OCI-LY1 (cell line): Measurements from ENCODE around the gene MET.

Source experiments
- H2AFZ ChIP-seq: fragments of 200-600 bp; sonication (generic), shearing (Covaris generic); 2 replicates; pipeline ENCODE4 v1.6.0; 2014; ENCODE audit warnings: antibody characterized with exemption, mild to moderate bottlenecking, low read length
- H3F3A ChIP-seq: fragments of 200-600 bp; sonication (generic), shearing (Covaris generic); 2 replicates; pipeline ENCODE4 v1.6.0; 2014; ENCODE audit warnings: mild to moderate bottlenecking, antibody characterized with exemption, low read length, moderate library complexity; ENCODE audit not compliant: insufficient read depth
- H3K27ac ChIP-seq: fragments of 200-600 bp; sonication (generic); 2 replicates; pipeline ENCODE4 v1.5.1; 2014; ENCODE audit warnings: low read length, mixed run types, mild to moderate bottlenecking, low read depth; ENCODE audit not compliant: poor library complexity, severe bottlenecking
- H3K27me3 ChIP-seq: fragments of 200-600 bp; sonication (generic); 2 replicates; pipeline ENCODE4 v1.6.0; 2014; ENCODE audit warnings: antibody characterized with exemption, mild to moderate bottlenecking, low read length, moderate library complexity; ENCODE audit not compliant: insufficient read depth
- H3K36me3 ChIP-seq: fragments of 200-600 bp; sonication (generic); 2 replicates; pipeline ENCODE4 v1.6.1; 2014; ENCODE audit warnings: mild to moderate bottlenecking, antibody characterized with exemption, low read length, moderate library complexity, mixed read lengths; ENCODE audit not compliant: insufficient read depth
- H3K4me1 ChIP-seq: fragments of 200-600 bp; sonication (generic); 2 replicates; pipeline ENCODE4 v1.5.1; 2014; ENCODE audit warnings: mild to moderate bottlenecking, low read length, moderate library complexity; ENCODE audit not compliant: insufficient read depth, severe bottlenecking
- H3K4me2 ChIP-seq: fragments of 200-600 bp; sonication (generic), shearing (Covaris generic); 2 replicates; pipeline ENCODE4 v1.6.1; 2014; ENCODE audit warnings: low read length
- H3K4me3 ChIP-seq: fragments of 200-600 bp; sonication (generic); 2 replicates; pipeline ENCODE4 v1.5.1; 2014; ENCODE audit warnings: low read length, low read depth, mild to moderate bottlenecking, mixed read lengths; ENCODE audit not compliant: poor library complexity, severe bottlenecking
- H3K79me2 ChIP-seq: fragments of 200-600 bp; shearing (Covaris generic); 2 replicates; pipeline ENCODE4 v1.6.1; 2016; ENCODE audit warnings: mixed run types, low read length, mixed read lengths; ENCODE audit not compliant: insufficient read depth
- H3K9ac ChIP-seq: fragments of 200-600 bp; sonication (generic), shearing (Covaris generic); 2 replicates; pipeline ENCODE4 v1.6.1; 2014; ENCODE audit warnings: mild to moderate bottlenecking, low read length, mixed read lengths
- H3K9me2 ChIP-seq: fragments of 200-600 bp; sonication (generic), shearing (Covaris generic); 2 replicates; pipeline ENCODE4 v1.6.1; 2014; ENCODE audit warnings: low read depth, mild to moderate bottlenecking, low read length, mixed read lengths
- H3K9me3 ChIP-seq: fragments of 200-600 bp; shearing (Covaris generic); 2 replicates; pipeline ENCODE4 v1.6.1; 2014; ENCODE audit warnings: low read length, mixed read lengths
- H4K20me1 ChIP-seq: fragments of 200-600 bp; sonication (generic), shearing (Covaris generic); 2 replicates; pipeline ENCODE4 v1.6.0; 2016; ENCODE audit warnings: mild to moderate bottlenecking, low read length; ENCODE audit not compliant: insufficient read depth
- CTCF ChIP-seq: fragments of 200-600 bp; sonication (generic), shearing (Covaris generic); IDR thresholded peaks from 2 replicates; pipeline ENCODE4 v1.5.1; 2017; ENCODE audit warnings: mild to moderate bottlenecking, antibody characterized with exemption, low read length, moderate library complexity, mixed read lengths
- EZH2 ChIP-seq: fragments of 200-600 bp; sonication (generic), shearing (Covaris generic); IDR thresholded peaks from 2 replicates; pipeline ENCODE4 v1.8.0; 2017; ENCODE audit warnings: borderline replicate concordance, mixed run types, mild to moderate bottlenecking, antibody characterized with exemption, low read length, moderate library complexity, mixed read lengths

Gene MET

GRCh38 chr7:116713500-116713899, 41.5 kb downstream of the MET start:
- H3K4me2 ChIP-seq: no peak overlapping the region
- no peak overlapping the region for H3K4me3 ChIP-seq

GRCh38 chr7:116713918-116714317, 41.9 kb downstream of the MET start:
- Histone ChIP-seq H3K36me3 (no peaks in the 10 kb centered on the region), H3K27me3 (no peaks in the 10 kb centered on the region), H3K9me3 (no peaks in the 10 kb centered on the region), H2AFZ (no peak overlapping the region), H3K9me2 (no peaks in the 10 kb centered on the region), H3K4me3 (no peak overlapping the region), H3K27ac (no peak overlapping the region), H3F3A (no peaks in the 10 kb centered on the region), H3K4me1 (no peaks in the 10 kb centered on the region), H3K79me2 (no peaks in the 10 kb centered on the region), H3K4me2 (no peak overlapping the region), H4K20me1 (no peaks in the 10 kb centered on the region), H3K9ac (no peak overlapping the region)
- TF ChIP-seq EZH2 (no peak), CTCF (no peak)

More at GRCh38 chr7:116713500-116713899, 41.5 kb downstream of the MET start:
- TF ChIP-seq EZH2: no peak
- TF ChIP-seq CTCF: no peak
- Histone ChIP-seq H2AFZ (no peak overlapping the region), H3K9ac (no peak overlapping the region), H3K36me3 (no peaks in the 10 kb centered on the region), H3K27ac (no peak overlapping the region), H3K9me2 (no peaks in the 10 kb centered on the region), H3F3A (no peaks in the 10 kb centered on the region), H3K79me2 (no peaks in the 10 kb centered on the region), H3K9me3 (no peaks in the 10 kb centered on the region), H3K4me1 (no peaks in the 10 kb centered on the region), H3K27me3 (no peaks in the 10 kb centered on the region), H4K20me1 (no peaks in the 10 kb centered on the region)

GRCh38 chr7:116715077-116715476, 43.1 kb downstream of the MET start:
- Histone ChIP-seq H3K4me1 (no peaks in the 10 kb centered on the region), H3F3A (no peaks in the 10 kb centered on the region), H3K36me3 (no peaks in the 10 kb centered on the region), H4K20me1 (no peaks in the 10 kb centered on the region), H3K4me2 (no peak overlapping the region), H3K4me3 (no peak overlapping the region), H2AFZ (no peak overlapping the region), H3K9ac (no peak overlapping the region), H3K9me2 (no peaks in the 10 kb centered on the region), H3K27ac (no peak overlapping the region), H3K9me3 (no peaks in the 10 kb centered on the region), H3K79me2 (no peaks in the 10 kb centered on the region), H3K27me3 (no peaks in the 10 kb centered on the region)
- no peak for TF ChIP-seq CTCF
- TF ChIP-seq EZH2: no peak
